Pancreas (tissue), 10 donors: Measurements from ENCODE around the gene SYT6. TPM values are rescaled to one million over a fixed set of nuclear protein-coding genes. Genes with fewer than 3 reads are reported as not detected.

Experiments
- ATAC-seq, 4 donors: fragments of 200-7000 bp; cut with Tn5 transposase; one replicate each; pipeline versions ENCODE4 v1.8.0 to v1.9.1; 2020; ENCODE audit warnings: mild to moderate bottlenecking in 4 of 4, moderate library complexity in 4 of 4
- DNase-seq, 6 donors: peaks; one replicate each; pipeline ENCODE4 v3.0.0-alpha.2; 2020
- FAIRE-seq: peaks from 2 replicates; lab custom pipeline; 2012; peaks lifted over from hg19 to GRCh38; lab: Jason Lieb, UNC
- H3K27ac ChIP-seq, 4 donors: fragments of 200-600 bp; sonication (generic); 1 replicate in 3 of 4; 2 replicates in 1 of 4; pipeline versions ENCODE4 v1.5.0 to v1.8.0; 2020
- H3K27me3 ChIP-seq, 4 donors: fragments of 200-600 bp; one replicate each; pipeline ENCODE4 v1.8.0; 2021
- H3K36me3 ChIP-seq, 3 donors: fragments of 200-600 bp; sonication (generic) in 1 of 3; one replicate each; pipeline versions ENCODE4 v1.5.0 to v1.8.0; 2020 to 2021
- H3K4me1 ChIP-seq, 3 donors: fragments of 200-600 bp; one replicate each; pipeline ENCODE4 v1.8.0; 2021
- H3K4me3 ChIP-seq, 4 donors: fragments of 200-600 bp; sonication (generic) in 2 of 4; one replicate each; pipeline versions ENCODE4 v1.5.0 to v1.8.0; 2020 to 2021
- H3K9me3 ChIP-seq, 4 donors: fragments of 200-600 bp; one replicate each; pipeline ENCODE4 v1.8.0; 2021
- WGBS, 2 donors: extraction: QIAGEN DNeasy Blood & Tissue Kit; methylation state at CpG; one replicate each; pipeline ENCODE4 v1.1.7; 2013; 5-methylcytosine and 5-hydroxymethylcytosine counted together
- intact Hi-C, 3 donors: fragments of 100-400 bp; cut with DNase I; formaldehyde crosslinking; loops; one replicate each; pipeline versions ENCODE4 v1.11.1 to v1.14.2; 2022
- polyA plus RNA-seq, 2 donors: library from polyadenylated mRNA; stranded (reverse); fragments of 200-250 nt; gene quantifications; one replicate each; pipeline ENCODE4 v1.2.3, GENCODE V29; 2013
- total RNA-seq, 6 donors: library from RNA; stranded (reverse); fragmentation: NEBNext Ultra II Directional in 4 of 6; extraction: Animal tissue kit (Norgen Biotek cat#: 25700) in 4 of 6; gene quantifications; one replicate each; pipeline versions ENCODE4 v1.2.1 to v1.2.4, GENCODE V29; 2021 to 2023
- TF ChIP-seq, protein P1 (sequence below), 4 donors: fragments of 200-600 bp; sonication (generic) in 3 of 4; IDR thresholded peaks; one replicate each; pipeline versions ENCODE4 v1.5.0 to v1.8.0; 2021; ENCODE audit warnings: antibody characterized with exemption in 4 of 4
- donor health status: healthy with polysubstance abuse.
- donor health status: DM: no; HTN: no; CAD: no; lungs with moderate emphysema.
- donor health status: DM: no; HTN: no; CAD: no.
- donor health status: control.
- donor health status: control.
- donor health status: Bipolar disorder and iron deficiency.
- donor health status: DM: yes; HTN: yes; CAD: no.
- donor health status: DM: no; HTN: no; CAD: no.
- donor health status: DM: no; HTN: no; CAD: no.
- donor health status: DM: yes; HTN: yes; CAD: no.

SYT6 gene
- total and polyA plus RNA-seq, 8 donors = 0.81 to 5.2 (median 2.9) TPM

DNA sequence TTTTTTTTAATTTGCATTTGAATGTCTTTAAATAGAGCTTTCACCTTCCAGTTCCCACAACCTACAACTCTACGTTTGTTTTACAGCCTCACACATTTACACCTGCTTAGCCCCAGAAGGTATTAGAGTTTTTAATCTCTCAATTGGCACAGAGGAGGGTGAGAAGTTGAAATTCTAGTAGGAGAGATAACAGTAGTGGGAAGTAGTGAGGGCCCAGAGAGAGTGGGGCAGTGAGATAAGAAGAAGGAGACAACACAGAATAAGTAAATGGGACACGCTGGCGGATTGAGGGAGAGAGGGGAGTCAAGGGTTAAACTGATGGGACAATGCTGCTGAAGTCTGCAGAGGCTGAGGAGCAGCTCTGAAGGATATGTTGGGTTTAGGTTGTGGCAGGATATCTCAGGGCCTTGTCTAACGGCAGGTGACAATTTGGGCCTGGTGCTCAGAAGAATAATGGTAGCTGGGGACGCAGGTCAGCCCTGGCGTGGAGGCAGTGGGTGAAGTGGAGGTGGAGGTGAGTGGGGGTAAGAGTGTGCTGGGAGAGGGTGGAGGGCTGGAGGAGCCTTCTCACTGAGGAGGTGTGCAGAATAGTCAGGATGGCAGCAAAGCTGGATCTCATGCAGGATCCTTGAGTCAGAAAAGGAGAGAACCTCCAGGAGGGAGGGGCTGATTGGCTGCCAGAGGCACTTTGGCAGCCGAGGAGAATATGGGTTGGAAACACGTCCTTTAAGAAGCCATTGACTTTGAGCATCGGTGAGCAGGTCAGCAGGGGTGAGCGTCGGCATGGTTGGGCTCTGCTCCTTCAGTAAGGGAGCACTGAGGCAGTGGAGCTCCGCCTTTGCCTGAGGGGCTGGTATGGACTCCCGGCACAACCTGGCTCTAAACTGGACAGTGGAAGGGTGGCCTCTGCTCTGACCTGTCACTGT is 72.9 kb downstream of the SYT6 start:
- intact Hi-C loops = no loop called here
- peak overlapping the region in 1 of 4 donors; percentile 11 for H3K27ac ChIP-seq
- DNase-seq (no peak), ATAC-seq (no peak), FAIRE-seq (no peak)
- H3K4me1 ChIP-seq = no peaks in the 10 kb centered on the region
- H3K36me3 ChIP-seq = no peaks in the 10 kb centered on the region
- WGBS, 2 donors = 74 to 81% methylated on average over 13 of the region's 13 CpGs
- TF ChIP-seq, protein P1, sequence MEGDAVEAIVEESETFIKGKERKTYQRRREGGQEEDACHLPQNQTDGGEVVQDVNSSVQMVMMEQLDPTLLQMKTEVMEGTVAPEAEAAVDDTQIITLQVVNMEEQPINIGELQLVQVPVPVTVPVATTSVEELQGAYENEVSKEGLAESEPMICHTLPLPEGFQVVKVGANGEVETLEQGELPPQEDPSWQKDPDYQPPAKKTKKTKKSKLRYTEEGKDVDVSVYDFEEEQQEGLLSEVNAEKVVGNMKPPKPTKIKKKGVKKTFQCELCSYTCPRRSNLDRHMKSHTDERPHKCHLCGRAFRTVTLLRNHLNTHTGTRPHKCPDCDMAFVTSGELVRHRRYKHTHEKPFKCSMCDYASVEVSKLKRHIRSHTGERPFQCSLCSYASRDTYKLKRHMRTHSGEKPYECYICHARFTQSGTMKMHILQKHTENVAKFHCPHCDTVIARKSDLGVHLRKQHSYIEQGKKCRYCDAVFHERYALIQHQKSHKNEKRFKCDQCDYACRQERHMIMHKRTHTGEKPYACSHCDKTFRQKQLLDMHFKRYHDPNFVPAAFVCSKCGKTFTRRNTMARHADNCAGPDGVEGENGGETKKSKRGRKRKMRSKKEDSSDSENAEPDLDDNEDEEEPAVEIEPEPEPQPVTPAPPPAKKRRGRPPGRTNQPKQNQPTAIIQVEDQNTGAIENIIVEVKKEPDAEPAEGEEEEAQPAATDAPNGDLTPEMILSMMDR (IDR thresholded peaks at IDR 0.05) = no peak
- no peaks in the 10 kb centered on the region for H3K9me3 ChIP-seq
- no peak overlapping the region for H3K4me3 ChIP-seq
- H3K27me3 ChIP-seq = no peaks in the 10 kb centered on the region

DNA sequence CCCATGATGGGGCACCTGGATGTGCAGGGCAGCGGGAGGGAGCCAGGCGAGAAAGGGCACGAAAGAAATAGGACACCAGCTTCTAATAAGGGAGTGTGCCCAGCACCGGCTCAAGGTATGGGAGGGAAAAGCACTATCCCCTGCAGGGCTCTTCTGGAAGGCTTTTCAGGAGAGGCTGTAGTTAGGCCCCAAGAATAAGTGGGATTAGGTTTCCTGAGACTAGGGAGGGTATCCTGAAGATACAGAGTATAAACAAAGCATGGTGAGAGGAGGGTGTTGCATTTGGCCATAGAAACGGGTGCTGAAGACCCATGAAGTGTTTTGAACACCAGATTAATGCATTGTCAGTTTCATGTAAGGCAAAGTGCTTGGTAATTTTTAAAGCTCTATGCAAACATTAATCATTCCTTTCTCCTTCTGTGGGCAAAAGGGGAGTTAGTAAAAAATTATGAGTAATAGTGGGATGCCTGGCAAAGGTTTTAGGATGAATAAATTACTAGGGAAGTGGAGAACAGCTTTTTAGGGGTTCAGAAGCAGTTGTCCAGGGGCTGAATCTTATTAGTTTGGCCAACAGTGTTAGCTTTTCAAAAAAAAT is 74.0 kb downstream of the SYT6 start:
- TF ChIP-seq, protein P1 (IDR thresholded peaks at IDR 0.05) = no peak
- Histone ChIP-seq H3K4me1 (no peaks in the 10 kb centered on the region), H3K4me3 (no peak overlapping the region), H3K36me3 (no peaks in the 10 kb centered on the region), H3K27me3 (no peaks in the 10 kb centered on the region), H3K9me3 (no peaks in the 10 kb centered on the region), H3K27ac (no peak overlapping the region)
- no peak for FAIRE-seq
- no peak for DNase-seq
- WGBS, 2 donors = 81% methylated on average over 5 of the region's 5 CpGs
- ATAC-seq = no peak
- intact Hi-C loops = no loop called here

DNA sequence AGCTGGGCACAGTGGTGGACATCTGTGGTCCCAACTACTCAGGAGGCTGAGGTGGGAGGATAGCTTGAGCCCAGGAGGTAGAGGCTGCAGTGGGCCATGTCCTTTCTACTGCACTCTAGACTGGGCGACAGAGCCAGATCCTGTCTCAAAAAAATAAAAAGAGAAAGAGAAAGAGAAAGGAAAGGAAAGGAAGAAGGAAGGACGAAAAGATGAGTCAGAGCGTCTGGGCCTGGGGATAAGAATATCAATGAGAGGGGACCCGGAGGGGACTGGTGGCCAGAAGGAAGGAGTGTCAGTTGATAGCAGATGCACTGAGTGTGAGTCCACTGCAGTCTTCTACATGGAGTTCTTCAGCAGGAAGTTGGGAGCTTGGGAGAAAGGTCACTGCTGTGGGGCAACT is 75.6 kb downstream of the SYT6 start:
- intact Hi-C loops = no loop called here
- TF ChIP-seq, protein P1 (IDR thresholded peaks at IDR 0.05) = no peak
- Histone ChIP-seq H3K9me3 (no peaks in the 10 kb centered on the region), H3K36me3 (no peaks in the 10 kb centered on the region), H3K4me1 (no peaks in the 10 kb centered on the region), H3K27me3 (no peaks in the 10 kb centered on the region), H3K4me3 (no peak overlapping the region), H3K27ac (no peak overlapping the region)
- no peak for DNase-seq
- ATAC-seq = no peak
- no peak for FAIRE-seq
- 68 to 84% methylated on average over 4 of the region's 4 CpGs for WGBS, 2 donors

DNA sequence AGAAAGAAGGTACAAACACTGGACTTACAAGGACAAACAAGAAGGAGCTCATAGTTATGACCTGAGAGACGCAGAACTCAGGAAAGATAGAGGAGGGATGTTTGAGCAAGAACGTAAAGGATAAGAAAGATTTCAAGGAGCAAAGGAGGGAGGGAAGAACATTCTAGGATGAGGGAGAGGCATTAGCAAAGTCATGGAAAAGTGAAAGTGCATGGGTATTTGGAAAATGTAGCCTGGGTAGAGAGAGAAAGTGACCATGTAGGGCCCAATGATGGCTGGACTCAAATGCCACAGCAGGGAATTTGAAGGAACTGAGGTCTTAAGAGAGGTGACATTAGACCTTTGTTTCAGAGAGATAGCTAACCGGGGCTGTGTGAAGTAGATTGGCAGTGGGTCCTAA is 76.5 kb downstream of the SYT6 start:
- Histone ChIP-seq H3K4me1 (no peaks in the 10 kb centered on the region), H3K27me3 (no peaks in the 10 kb centered on the region), H3K9me3 (no peaks in the 10 kb centered on the region), H3K4me3 (no peak overlapping the region), H3K36me3 (no peaks in the 10 kb centered on the region), H3K27ac (no peak overlapping the region)
- FAIRE-seq (no peak), ATAC-seq (no peak), DNase-seq (no peak)
- TF ChIP-seq, protein P1 (IDR thresholded peaks at IDR 0.05) = no peak
- 73 to 74% methylated on average over 3 of the region's 3 CpGs for WGBS, 2 donors
- intact Hi-C loops = no loop called here

DNA sequence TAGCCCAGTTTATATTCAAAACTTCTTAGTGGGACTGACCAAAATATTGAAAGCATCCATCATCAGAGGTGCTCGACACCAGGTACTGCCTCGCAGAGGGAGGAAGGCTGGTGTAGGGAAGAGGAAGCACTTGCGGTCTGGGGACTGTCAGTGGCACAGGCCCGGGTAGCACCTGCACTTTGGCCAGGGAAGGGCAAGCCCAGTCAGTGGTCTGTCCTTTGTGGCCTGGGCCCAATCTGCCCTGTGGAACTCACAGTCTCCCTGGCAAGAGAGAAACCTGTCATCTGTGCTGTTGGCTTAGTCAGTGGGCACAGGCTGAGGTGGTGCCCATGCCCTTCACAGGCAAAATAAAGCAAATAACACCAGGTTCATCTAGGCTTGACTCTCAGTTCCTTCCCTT is 77.4 kb downstream of the SYT6 start:
- intact Hi-C loops = no loop called here
- no peak overlapping the region for H3K27ac ChIP-seq
- no peak overlapping the region for H3K4me3 ChIP-seq
- no peaks in the 10 kb centered on the region for H3K9me3 ChIP-seq
- H3K36me3 ChIP-seq = no peaks in the 10 kb centered on the region
- DNase-seq = no peak
- H3K27me3 ChIP-seq = no peaks in the 10 kb centered on the region
- no peak for ATAC-seq
- FAIRE-seq = no peak
- H3K4me1 ChIP-seq = no peaks in the 10 kb centered on the region
- WGBS, 2 donors = 76 to 82% methylated on average over 4 of the region's 4 CpGs
- TF ChIP-seq, protein P1 (IDR thresholded peaks at IDR 0.05) = no peak
